Adipose tissue (tissue), 3 donors: ENCODE data around the gene RASSF9. TPM values are rescaled to one million over a fixed set of nuclear protein-coding genes. Genes with fewer than 3 reads are reported as not detected.

Experiments
- H3K27ac ChIP-seq: one replicate; pipeline ENCODE4 v1.5.1; 2013; ENCODE audit warnings: low read depth, low read length
- WGBS, 3 donors: extraction: QIAGEN DNeasy Blood & Tissue Kit; methylation state at CpG; one replicate each; pipeline ENCODE4 v1.1.7; 2013; 5-methylcytosine and 5-hydroxymethylcytosine counted together
- polyA plus RNA-seq, 3 donors: library from polyadenylated mRNA; stranded (reverse); fragments of 200-250 nt; gene quantifications; one replicate each; pipeline ENCODE4 v1.2.3, GENCODE V29; 2013
- donor health status: healthy with polysubstance abuse.
- donor health status: Bipolar disorder and iron deficiency.
- donor health status: healthy.

RASSF9 gene
- polyA plus RNA-seq, 3 donors: 0.63 to 2.1 (median 0.86) TPM

- WGBS, 3 donors: 27 to 80% (median 76%) methylated on average over 2 of the region's 2 CpGs
- no peak overlapping the region for H3K27ac ChIP-seq
Measured at GRCh38 chr12:85765453-85765869, 70.7 kb downstream of the RASSF9 start.

DNA sequence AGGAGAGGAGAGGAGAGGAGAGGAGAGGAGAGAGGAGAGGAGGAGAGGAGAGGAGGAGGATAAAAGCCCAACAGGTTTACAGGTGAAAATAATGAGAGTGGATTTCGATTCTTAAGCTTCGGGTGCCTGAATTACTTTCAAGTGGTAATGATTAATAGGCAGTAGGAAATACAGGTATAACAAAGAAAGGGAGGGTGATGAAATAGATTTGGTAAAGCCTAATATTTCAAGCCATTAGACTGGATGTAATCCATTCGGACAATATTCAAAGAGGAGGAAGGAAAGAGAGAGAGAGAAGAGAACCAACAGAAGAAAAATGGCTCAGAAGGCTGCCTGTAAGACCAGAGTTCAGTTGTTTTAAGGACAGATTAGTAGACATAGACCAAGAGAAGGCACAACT is 76.6 kb downstream of the RASSF9 start:
- no peak overlapping the region for H3K27ac ChIP-seq
- 73 to 93% (median 91%) methylated on average over 3 of the region's 3 CpGs for WGBS, 3 donors

- WGBS, 3 donors: 54 to 86% (median 83%) methylated on average over 3 of the region's 3 CpGs
- no peak overlapping the region for H3K27ac ChIP-seq
Measured at GRCh38 chr12:85759091-85759490, 77.1 kb downstream of the RASSF9 start.

GRCh38 chr12:85755760-85756159 is 80.4 kb downstream of the RASSF9 start:
- H3K27ac ChIP-seq: no peak overlapping the region

Other genes with a start within 250 kb of the RASSF9 start
- gene NTS, start 37.9 kb upstream of the RASSF9 start, polyA plus RNA-seq: 1 to 10 TPM in 2 of 3 donors, under 1 TPM in 1; 0.56 to 2.4 (median 1.0) TPM